ENCODE results near the gene AFG3L2. TPM values are rescaled to one million over a fixed set of nuclear protein-coding genes. Genes with fewer than 3 reads are reported as not detected.

The AFG3L2 gene
- total and polyA plus RNA-seq, 3 donors from 2014 or later, result 47.6 to 63.6 (median 57.4) TPM

GRCh38 chr18:12291161-12291560 is 85.9 kb downstream of the AFG3L2 start:
- H3K27me3 ChIP-seq, result no peaks in the 10 kb centered on the region
- no peak overlapping the region for H3K4me3 ChIP-seq
- H3K36me3 ChIP-seq (ENCODE audit: low read depth, missing control alignments), result no peaks in the 10 kb centered on the region
- no peaks in the 10 kb centered on the region for H3K9me3 ChIP-seq
- intact Hi-C loops (cut with DNase I; ENCODE audit: low total_unique reads), result no loop called here
- H3K27ac ChIP-seq, result no peak overlapping the region
- WGBS, 2 donors, result 88 to 91% methylated on average over 6 of the region's 6 CpGs
- DNase-seq, result no peak
- peaks cover 11% of the 10 kb centered on the region for H3K4me1 ChIP-seq
- TF ChIP-seq POLR2A (IDR thresholded peaks at IDR 0.05) (no peak), CTCF (IDR thresholded peaks at IDR 0.05) (no peak)

- Histone ChIP-seq H3K9me3 (no peaks in the 10 kb centered on the region), H3K27ac (no peak overlapping the region), H3K4me1 (peaks cover 11% of the 10 kb centered on the region), H3K27me3 (no peaks in the 10 kb centered on the region), H3K4me3 (no peak overlapping the region), H3K36me3 (ENCODE audit: low read depth, missing control alignments) (no peaks in the 10 kb centered on the region)
- TF ChIP-seq POLR2A (IDR thresholded peaks at IDR 0.05) (no peak), CTCF (IDR thresholded peaks at IDR 0.05) (no peak)
- 96 to 100% methylated on average over 1 to 2 of the region's 2 CpGs for WGBS, 2 donors
- intact Hi-C loops (cut with DNase I; ENCODE audit: low total_unique reads), result no loop called here
- no peak for DNase-seq
Measured at GRCh38 chr18:12290086-12290485, 86.9 kb downstream of the AFG3L2 start.

- intact Hi-C loops (cut with DNase I; ENCODE audit: low total_unique reads), result loop anchor here (10.0 kb wide), 1 partner anchor 366 kb away; the partner anchor contains the start of gene SPIRE1
- no peaks in the 10 kb centered on the region for H3K9me3 ChIP-seq
- no peaks in the 10 kb centered on the region for H3K36me3 ChIP-seq (ENCODE audit: low read depth, missing control alignments)
- TF ChIP-seq CTCF (IDR thresholded peaks at IDR 0.05), result no peak
- TF ChIP-seq POLR2A (IDR thresholded peaks at IDR 0.05), result no peak
- no peak overlapping the region for H3K27ac ChIP-seq
- H3K4me1 ChIP-seq, result peaks cover 11% of the 10 kb centered on the region
- peak overlapping the region; percentile 34 to 52 for H3K4me3 ChIP-seq
- DNase-seq, result no peak
- WGBS, 2 donors, result 8 to 10% methylated on average over 8 to 10 of the region's 10 CpGs
- no peaks in the 10 kb centered on the region for H3K27me3 ChIP-seq
Measured at GRCh38 chr18:12288403-12288755, 88.6 kb downstream of the AFG3L2 start.

GRCh38 chr18:12287684-12288402 is 89.2 kb downstream of the AFG3L2 start:
- 2 to 4% methylated on average over 21 to 41 of the region's 41 CpGs for WGBS, 2 donors
- TF ChIP-seq POLR2A (IDR thresholded peaks at IDR 0.05) (no peak), CTCF (IDR thresholded peaks at IDR 0.05) (no peak)
- Histone ChIP-seq H3K36me3 (ENCODE audit: low read depth, missing control alignments) (no peaks in the 10 kb centered on the region), H3K27ac (peak overlapping the region in 1 of 2 donors; percentile 60), H3K9me3 (no peaks in the 10 kb centered on the region), H3K4me1 (peaks cover 11% of the 10 kb centered on the region), H3K27me3 (no peaks in the 10 kb centered on the region), H3K4me3 (peak overlapping the region; percentile 34 to 52)
- intact Hi-C loops (cut with DNase I; ENCODE audit: low total_unique reads), result loop anchor here (10.0 kb wide), 1 partner anchor 367 kb away; the partner anchor contains the start of gene SPIRE1
- DNase-seq, result peak; percentile 84
